Measurements from ENCODE around the gene TFF3. TPM values are rescaled to one million over a fixed set of nuclear protein-coding genes. Genes with fewer than 3 reads are reported as not detected.

The TFF3 gene
- polyA plus RNA-seq, 1 donor from 2014 or later = not detected

- Histone ChIP-seq H3K27ac (ENCODE audit: low read length) (no peak overlapping the region), H3K9me3 (ENCODE audit: low read length) (no peaks in the 10 kb centered on the region), H3K79me2 (replicated peaks; ENCODE audit: insufficient read depth, low read length) (no peaks in the 10 kb centered on the region), H4K20me1 (ENCODE audit: insufficient read depth) (no peaks in the 10 kb centered on the region), H3F3A (ENCODE audit: insufficient read depth, low read length, poor library complexity, severe bottlenecking) (no peaks in the 10 kb centered on the region), H3K9me2 (ENCODE audit: insufficient read depth, low read length) (no peaks in the 10 kb centered on the region), H3K36me3 (ENCODE audit: insufficient read depth, low read length) (peaks cover 4% of the 10 kb centered on the region), H3K4me2 (ENCODE audit: low read length) (no peak overlapping the region), H3K9ac (ENCODE audit: low read length) (no peak overlapping the region), H2AFZ (ENCODE audit: low read depth, low read length) (no peak overlapping the region), H3K27me3 (ENCODE audit: insufficient read depth, low read depth, low read length) (no peaks in the 10 kb centered on the region), H3K4me3 (ENCODE audit: low read length) (no peak overlapping the region)
- TF ChIP-seq EZH2 (IDR thresholded peaks at IDR 0.05; ENCODE audit: borderline replicate concordance, insufficient read depth, low read length, poor library complexity, severe bottlenecking) (no peak), POLR2AphosphoS5 (IDR thresholded peaks at IDR 0.05) (no peak), EP300 (conservative IDR thresholded peaks at IDR 0.05; ENCODE audit: poor library complexity, severe bottlenecking) (no peak), TAF1 (IDR thresholded peaks at IDR 0.05; ENCODE audit: low read depth) (no peak), SMC3 (conservative IDR thresholded peaks at IDR 0.05; ENCODE audit: poor library complexity) (no peak), MXI1 (conservative IDR thresholded peaks at IDR 0.05; ENCODE audit: poor library complexity, severe bottlenecking) (no peak), RAD21 (conservative IDR thresholded peaks at IDR 0.05) (no peak)
- TF ChIP-seq, protein P1, sequence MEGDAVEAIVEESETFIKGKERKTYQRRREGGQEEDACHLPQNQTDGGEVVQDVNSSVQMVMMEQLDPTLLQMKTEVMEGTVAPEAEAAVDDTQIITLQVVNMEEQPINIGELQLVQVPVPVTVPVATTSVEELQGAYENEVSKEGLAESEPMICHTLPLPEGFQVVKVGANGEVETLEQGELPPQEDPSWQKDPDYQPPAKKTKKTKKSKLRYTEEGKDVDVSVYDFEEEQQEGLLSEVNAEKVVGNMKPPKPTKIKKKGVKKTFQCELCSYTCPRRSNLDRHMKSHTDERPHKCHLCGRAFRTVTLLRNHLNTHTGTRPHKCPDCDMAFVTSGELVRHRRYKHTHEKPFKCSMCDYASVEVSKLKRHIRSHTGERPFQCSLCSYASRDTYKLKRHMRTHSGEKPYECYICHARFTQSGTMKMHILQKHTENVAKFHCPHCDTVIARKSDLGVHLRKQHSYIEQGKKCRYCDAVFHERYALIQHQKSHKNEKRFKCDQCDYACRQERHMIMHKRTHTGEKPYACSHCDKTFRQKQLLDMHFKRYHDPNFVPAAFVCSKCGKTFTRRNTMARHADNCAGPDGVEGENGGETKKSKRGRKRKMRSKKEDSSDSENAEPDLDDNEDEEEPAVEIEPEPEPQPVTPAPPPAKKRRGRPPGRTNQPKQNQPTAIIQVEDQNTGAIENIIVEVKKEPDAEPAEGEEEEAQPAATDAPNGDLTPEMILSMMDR (IDR thresholded peaks at IDR 0.05; ENCODE audit: poor library complexity, severe bottlenecking) = no peak
- TF ChIP-seq, protein P2, sequence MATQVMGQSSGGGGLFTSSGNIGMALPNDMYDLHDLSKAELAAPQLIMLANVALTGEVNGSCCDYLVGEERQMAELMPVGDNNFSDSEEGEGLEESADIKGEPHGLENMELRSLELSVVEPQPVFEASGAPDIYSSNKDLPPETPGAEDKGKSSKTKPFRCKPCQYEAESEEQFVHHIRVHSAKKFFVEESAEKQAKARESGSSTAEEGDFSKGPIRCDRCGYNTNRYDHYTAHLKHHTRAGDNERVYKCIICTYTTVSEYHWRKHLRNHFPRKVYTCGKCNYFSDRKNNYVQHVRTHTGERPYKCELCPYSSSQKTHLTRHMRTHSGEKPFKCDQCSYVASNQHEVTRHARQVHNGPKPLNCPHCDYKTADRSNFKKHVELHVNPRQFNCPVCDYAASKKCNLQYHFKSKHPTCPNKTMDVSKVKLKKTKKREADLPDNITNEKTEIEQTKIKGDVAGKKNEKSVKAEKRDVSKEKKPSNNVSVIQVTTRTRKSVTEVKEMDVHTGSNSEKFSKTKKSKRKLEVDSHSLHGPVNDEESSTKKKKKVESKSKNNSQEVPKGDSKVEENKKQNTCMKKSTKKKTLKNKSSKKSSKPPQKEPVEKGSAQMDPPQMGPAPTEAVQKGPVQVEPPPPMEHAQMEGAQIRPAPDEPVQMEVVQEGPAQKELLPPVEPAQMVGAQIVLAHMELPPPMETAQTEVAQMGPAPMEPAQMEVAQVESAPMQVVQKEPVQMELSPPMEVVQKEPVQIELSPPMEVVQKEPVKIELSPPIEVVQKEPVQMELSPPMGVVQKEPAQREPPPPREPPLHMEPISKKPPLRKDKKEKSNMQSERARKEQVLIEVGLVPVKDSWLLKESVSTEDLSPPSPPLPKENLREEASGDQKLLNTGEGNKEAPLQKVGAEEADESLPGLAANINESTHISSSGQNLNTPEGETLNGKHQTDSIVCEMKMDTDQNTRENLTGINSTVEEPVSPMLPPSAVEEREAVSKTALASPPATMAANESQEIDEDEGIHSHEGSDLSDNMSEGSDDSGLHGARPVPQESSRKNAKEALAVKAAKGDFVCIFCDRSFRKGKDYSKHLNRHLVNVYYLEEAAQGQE (IDR thresholded peaks at IDR 0.05; ENCODE audit: borderline replicate concordance) = no peak
These were observed 26.2 kb downstream of the TFF3 start for GRCh38 chr21:42288962-42289361.

DNA sequence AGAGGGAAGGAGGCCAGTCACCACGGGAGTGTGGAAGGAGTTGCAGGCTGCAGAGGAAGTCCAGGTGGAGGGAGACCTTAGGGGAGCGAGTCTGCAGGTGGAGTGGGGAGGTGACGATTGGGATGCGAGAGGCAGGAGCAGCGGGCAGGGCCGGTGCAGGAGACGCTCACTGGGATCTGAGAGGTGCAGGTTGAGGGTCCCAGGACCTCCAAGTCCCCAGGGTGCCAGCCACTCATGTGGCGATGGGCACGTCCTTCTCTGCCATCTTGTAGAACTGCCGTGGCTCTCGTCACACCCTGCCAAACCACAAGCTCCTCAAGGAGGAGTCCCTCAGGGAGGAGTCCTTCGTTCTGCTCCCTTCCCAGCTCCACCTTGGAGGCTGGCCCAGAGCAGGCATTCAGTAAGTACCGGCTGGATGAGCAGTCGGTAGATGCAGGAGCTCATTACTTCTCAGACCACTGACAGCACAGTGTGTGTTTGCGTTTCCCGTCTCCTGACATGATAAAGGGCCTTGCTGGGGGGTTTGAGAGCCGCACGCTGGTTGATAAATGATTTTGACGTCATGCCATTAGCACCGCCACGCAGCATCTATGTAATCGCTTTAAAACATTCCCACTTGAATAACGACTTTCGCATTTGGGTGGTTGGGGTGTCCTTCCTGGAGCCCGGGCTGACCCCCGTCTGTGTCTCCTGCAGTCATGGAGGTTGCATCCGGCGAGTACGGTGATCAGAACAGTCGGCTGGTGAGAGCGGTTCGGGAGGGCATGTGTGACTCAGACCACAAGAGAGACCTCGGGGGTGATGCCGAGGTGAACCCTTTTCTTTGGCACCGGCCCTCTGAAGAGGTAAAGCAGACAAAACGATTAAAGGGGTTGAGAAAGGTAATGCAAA lies 27.8 kb downstream of the TFF3 start:
- no peaks in the 10 kb centered on the region for H3K9me3 ChIP-seq (ENCODE audit: low read length)
- no peak overlapping the region for H3K27ac ChIP-seq (ENCODE audit: low read length)
- no peak for TF ChIP-seq EP300 (conservative IDR thresholded peaks at IDR 0.05; ENCODE audit: poor library complexity, severe bottlenecking)
- no peak for TF ChIP-seq POLR2AphosphoS5 (IDR thresholded peaks at IDR 0.05)
- TF ChIP-seq, protein P1 (IDR thresholded peaks at IDR 0.05; ENCODE audit: poor library complexity, severe bottlenecking) = no peak
- TF ChIP-seq, protein P2 (IDR thresholded peaks at IDR 0.05; ENCODE audit: borderline replicate concordance) = no peak
- TF ChIP-seq SMC3 (conservative IDR thresholded peaks at IDR 0.05; ENCODE audit: poor library complexity) = no peak
- no peak for TF ChIP-seq EZH2 (IDR thresholded peaks at IDR 0.05; ENCODE audit: borderline replicate concordance, insufficient read depth, low read length, poor library complexity, severe bottlenecking)
- TF ChIP-seq RAD21 (conservative IDR thresholded peaks at IDR 0.05) = no peak
- TF ChIP-seq TAF1 (IDR thresholded peaks at IDR 0.05; ENCODE audit: low read depth) = no peak
- no peak for TF ChIP-seq MXI1 (conservative IDR thresholded peaks at IDR 0.05; ENCODE audit: poor library complexity, severe bottlenecking)
- H2AFZ ChIP-seq (ENCODE audit: low read depth, low read length) = no peak overlapping the region
- H3K79me2 ChIP-seq (replicated peaks; ENCODE audit: insufficient read depth, low read length) = no peaks in the 10 kb centered on the region
- no peaks in the 10 kb centered on the region for H3K27me3 ChIP-seq (ENCODE audit: insufficient read depth, low read depth, low read length)
- no peak overlapping the region for H3K4me3 ChIP-seq (ENCODE audit: low read length)
- peaks cover 4% of the 10 kb centered on the region for H3K36me3 ChIP-seq (ENCODE audit: insufficient read depth, low read length)
- no peak overlapping the region for H3K4me2 ChIP-seq (ENCODE audit: low read length)
- H3K9ac ChIP-seq (ENCODE audit: low read length) = no peak overlapping the region
- no peaks in the 10 kb centered on the region for H3F3A ChIP-seq (ENCODE audit: insufficient read depth, low read length, poor library complexity, severe bottlenecking)
- H4K20me1 ChIP-seq (ENCODE audit: insufficient read depth) = no peaks in the 10 kb centered on the region
- no peaks in the 10 kb centered on the region for H3K9me2 ChIP-seq (ENCODE audit: insufficient read depth, low read length)

All from neural cell (in vitro differentiated cells).